Tibial nerve (tissue), 3 donors: ENCODE data around the gene OR2L5.

Experiments
- POLR2A ChIP-seq, 2 donors: fragments of 450-650 bp; IDR thresholded peaks; one replicate each; pipeline ENCODE4 v1.6.1; 2017; ENCODE audit warnings: antibody characterized with exemption in 2 of 2, mild to moderate bottlenecking in 2 of 2, moderate library complexity in 2 of 2
- TF ChIP-seq, protein P1 (sequence below), 5 experiments: fragments of 200-600 bp in 3 of 5; fragments of 450-650 bp in 2 of 5; sonication (generic) in 3 of 5; IDR thresholded peaks; one replicate each; pipeline ENCODE4 v1.5.1; 2016 to 2019; ENCODE audit warnings: antibody characterized with exemption in 5 of 5, mild to moderate bottlenecking in 3 of 5, moderate library complexity in 2 of 5

DNA sequence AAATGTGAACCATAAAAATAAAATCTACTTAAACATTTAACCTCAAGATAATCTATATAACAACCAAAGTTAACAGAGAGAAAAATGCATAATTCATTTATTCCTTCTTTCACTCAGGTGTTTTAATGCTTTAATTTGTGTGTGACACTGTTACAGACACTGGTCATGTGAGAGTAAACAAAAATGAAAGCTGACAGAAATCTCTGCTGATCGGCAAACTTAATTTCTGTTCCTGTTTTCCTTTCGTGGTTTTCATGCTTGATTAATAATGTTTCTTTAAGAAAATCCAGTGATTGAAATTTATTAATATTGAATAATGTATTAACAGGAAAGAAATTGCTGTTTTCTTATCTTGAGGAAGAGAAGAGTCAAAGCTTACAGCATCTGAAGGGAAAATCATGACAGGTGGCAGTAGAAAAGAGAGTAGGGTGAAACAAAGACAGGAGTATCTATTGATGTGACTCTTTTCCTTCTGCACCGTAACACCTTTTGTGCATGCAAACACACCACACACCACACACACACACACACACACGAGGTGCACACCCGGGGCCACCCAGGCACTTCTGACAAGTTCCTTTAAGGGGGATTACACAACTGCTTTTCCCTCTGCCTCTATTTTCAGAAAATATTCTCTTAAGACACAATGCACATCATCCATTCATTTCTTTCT, 46.8 kb upstream of the OR2L5 start:
- TF ChIP-seq, protein P1, sequence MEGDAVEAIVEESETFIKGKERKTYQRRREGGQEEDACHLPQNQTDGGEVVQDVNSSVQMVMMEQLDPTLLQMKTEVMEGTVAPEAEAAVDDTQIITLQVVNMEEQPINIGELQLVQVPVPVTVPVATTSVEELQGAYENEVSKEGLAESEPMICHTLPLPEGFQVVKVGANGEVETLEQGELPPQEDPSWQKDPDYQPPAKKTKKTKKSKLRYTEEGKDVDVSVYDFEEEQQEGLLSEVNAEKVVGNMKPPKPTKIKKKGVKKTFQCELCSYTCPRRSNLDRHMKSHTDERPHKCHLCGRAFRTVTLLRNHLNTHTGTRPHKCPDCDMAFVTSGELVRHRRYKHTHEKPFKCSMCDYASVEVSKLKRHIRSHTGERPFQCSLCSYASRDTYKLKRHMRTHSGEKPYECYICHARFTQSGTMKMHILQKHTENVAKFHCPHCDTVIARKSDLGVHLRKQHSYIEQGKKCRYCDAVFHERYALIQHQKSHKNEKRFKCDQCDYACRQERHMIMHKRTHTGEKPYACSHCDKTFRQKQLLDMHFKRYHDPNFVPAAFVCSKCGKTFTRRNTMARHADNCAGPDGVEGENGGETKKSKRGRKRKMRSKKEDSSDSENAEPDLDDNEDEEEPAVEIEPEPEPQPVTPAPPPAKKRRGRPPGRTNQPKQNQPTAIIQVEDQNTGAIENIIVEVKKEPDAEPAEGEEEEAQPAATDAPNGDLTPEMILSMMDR (IDR thresholded peaks at IDR 0.05): no peak
- TF ChIP-seq POLR2A (IDR thresholded peaks at IDR 0.05): no peak
